ENCODE results near the gene GRK1.
"Not testable (repeated sequence)": the region's sequence is repeated elsewhere in the genome, so short reads cannot be mapped to it uniquely, and the experiment has no call there.

GRK1 gene

DNA sequence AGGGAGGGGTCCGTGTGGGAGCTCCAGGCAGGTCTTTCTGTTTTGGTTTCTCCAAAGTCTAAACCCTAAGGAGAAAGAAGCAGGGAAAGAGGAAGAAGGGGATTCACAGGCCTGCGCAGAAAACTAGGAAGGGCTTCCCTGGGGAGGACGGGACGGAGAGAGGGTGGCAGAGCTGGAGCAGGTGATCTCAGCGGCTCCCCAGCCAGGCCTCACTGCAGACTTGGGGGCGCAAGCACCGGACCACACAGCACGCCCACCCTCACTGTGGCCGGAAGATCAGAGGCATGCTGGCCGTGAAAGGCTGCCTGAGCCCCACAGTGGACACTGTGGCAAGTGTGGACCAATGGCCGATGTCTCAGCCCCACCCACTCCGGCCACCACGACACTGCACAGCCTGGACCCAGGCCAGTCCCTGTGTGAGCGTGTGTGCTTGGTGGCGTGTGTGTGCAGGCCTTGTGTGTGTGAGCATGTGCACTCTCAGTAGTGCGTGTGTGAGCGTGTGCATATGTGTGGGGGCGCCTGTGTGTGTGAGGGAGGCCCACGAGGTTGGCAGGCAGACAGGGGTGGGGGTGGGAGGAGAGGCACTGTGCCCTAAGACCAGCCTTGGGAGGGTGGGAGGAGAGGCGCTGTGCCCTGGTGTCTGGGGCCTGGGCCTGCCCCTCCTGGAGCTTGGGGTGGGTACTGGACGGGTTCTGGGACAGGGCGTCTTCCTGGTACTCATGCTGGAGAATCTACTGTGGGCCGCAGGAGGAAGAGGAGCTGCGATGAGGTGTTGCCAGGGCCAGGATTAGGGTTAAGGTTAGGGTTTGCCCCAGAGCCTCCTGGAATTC is 76.6 kb downstream of the GRK1 start:
- DNase-seq (ENCODE audit: low read depth in 2 of 2) = no peak

GRCh38 chr13:113744197-113745000 is 77.4 kb downstream of the GRK1 start:
- no peak for DNase-seq (ENCODE audit: low read depth in 2 of 2)

DNA sequence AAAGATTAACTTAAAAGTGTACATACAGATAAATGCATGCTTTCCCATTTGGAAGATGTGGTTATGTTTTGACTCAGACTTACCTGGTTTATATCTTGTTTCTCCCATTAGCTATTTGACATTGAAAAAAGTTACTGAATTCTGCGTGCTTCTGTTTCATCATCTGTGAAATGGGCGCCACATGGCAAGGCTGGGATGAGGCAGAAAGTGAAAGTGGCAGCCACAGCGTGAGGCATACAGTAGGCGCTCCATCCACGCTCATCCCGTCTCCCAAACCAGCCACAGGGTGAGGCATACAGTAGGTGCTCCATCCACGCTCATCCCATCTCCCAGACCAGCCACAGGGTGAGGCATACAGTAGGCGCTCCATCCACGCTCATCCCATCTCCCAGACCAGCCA is 78.0 kb downstream of the GRK1 start:
- DNase-seq (ENCODE audit: low read depth in 2 of 2) = no peak

GRCh38 chr13:113745500-113746142 is 78.6 kb downstream of the GRK1 start:
- not testable (repeated sequence) for DNase-seq (ENCODE audit: low read depth in 2 of 2)

- DNase-seq (ENCODE audit: low read depth in 2 of 2) = no peak
Observed at GRCh38 chr13:113746143-113746525, 79.1 kb downstream of the GRK1 start.

- DNase-seq (ENCODE audit: low read depth in 2 of 2) = no peak
Observed at GRCh38 chr13:113746671-113747070, 79.7 kb downstream of the GRK1 start.

DNA sequence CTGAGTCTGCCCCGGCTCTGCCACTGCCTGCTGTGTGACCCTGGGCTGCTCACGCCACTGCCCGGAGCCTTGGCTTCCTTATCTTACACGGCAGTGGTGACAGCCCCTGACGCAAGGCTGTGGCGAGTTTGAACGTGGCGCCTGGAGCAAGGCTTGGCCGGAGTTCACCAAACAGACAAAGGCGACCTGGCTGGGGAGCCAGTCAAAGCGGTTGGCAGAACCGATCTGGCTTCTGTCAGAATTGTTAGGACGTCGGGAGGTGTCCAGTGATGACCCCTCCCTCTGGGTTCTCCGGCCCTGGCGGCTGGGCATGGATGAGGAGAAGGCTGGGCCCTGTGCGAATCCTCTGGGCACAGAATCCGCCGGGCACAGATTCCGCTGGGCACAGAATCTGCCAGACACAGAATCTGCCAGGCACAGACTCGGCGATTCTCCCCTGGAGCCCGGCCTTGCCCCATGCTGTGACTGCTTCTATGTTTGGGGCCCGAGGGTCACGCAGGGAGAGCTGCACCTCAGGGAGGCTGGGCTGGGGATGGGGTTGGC is 80.3 kb downstream of the GRK1 start:
- DNase-seq (ENCODE audit: low read depth in 2 of 2) = no peak

GRCh38 chr13:113748101-113748861 is 81.3 kb downstream of the GRK1 start:
- no peak for DNase-seq (ENCODE audit: low read depth in 2 of 2)

GRCh38 chr13:113748862-113749451 is 81.9 kb downstream of the GRK1 start:
- no peak for DNase-seq (ENCODE audit: low read depth in 2 of 2)

GRCh38 chr13:113749507-113749906 is 82.5 kb downstream of the GRK1 start:
- no peak for DNase-seq (ENCODE audit: low read depth in 2 of 2)

DNA sequence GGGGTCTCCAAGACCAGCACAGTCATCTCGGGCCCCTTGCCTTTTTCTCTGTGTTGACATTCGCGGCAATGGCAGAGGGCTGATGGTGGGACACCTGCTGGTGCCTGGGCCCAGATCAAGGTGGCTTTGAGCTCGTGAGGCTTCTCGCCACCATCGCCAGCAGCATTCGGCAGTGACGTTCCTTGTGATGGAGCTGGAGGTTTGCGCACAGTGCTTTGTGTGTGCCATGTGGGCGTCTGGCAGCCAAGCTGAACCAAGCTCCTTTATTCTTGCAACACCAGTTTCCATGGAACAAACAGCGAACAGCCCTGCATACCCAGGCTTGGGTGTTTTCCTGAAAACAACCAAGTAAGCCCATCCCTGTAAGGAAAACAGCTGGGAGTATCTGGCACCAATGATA is 82.9 kb downstream of the GRK1 start:
- DNase-seq (ENCODE audit: low read depth in 2 of 2) = no peak

DNA sequence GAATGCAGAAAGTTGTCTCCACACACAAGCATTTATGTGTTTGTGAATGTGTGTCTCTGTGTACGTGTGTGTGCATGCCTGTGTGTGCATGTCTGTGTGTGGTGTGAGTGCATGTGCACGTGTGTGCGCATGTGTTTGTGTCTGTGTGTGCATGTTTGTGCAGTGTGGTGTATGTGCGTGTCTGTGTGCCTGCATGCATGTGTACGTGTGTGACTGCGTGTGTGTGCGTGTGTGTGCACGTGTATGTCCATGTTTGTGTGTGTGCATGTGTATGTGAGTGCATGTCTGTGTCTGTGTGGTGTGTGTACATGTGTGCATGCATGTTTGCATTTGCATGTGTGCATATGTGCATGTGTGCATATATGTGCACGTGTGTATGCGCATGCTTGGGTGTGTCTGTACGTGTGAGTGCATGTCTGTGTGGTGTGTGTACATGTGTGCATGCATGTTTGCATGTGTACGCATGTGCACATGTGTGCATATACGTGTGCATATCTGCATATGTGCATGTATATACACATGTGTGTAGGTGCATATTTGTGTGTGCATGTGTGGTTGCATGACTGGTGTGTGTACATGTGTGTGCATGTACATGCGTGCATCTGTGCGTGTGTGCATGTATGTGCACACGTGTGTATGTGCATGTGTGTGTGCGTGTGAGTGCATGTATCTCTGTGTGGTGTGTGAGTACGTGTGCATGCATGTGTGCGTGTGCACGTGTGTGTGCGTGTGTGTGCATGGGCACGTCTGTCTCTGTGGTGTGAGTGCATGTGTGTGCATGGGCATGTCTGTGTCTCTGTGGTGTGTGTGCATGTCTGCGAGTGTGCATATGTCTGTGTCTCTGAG is 83.8 kb downstream of the GRK1 start:
- no peak for DNase-seq (ENCODE audit: low read depth in 2 of 2)

DNA sequence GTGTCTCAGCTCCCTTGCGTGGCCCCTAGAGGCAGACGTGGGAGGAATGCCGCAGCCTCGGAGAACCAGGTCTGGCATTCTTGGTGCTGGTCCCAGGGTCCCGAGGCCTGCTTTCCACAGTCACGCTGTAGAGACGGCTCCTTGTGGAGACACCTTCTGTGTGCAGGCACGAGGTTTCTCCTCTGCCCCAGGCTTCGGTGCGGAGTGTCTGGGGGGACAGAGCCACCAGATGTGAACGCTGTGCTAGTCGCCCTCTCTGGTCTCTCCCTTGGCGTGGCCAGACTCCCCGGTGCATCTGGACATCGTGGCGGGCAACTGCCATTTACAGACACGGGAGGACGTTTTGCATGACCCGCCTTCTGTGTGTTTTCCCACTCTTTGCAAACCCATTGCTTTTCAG is 84.5 kb downstream of the GRK1 start:
- DNase-seq (ENCODE audit: low read depth in 2 of 2) = no peak

GRCh38 chr13:113752211-113752986 is 85.4 kb downstream of the GRK1 start:
- not testable (repeated sequence) for DNase-seq (ENCODE audit: low read depth in 2 of 2)

DNA sequence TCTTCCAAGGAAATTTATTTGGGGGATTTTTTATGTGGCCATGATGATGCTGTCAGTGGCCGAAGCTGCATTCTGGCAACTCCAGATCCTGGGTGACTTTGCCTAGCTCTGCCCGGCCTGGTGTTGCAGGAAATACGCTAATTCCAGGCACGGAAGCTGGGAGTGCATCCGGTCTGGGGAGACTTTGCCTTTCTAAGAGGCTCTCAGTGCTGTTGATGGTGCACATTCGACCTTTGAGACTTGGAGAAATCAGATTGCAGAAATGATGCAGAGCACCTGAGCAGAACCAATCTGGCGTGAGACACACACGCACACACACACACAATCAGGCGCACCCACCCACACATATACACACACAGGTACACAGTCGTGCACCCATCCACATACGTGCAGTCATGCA is 86.2 kb downstream of the GRK1 start:
- DNase-seq (ENCODE audit: low read depth in 2 of 2) = no peak

DNA sequence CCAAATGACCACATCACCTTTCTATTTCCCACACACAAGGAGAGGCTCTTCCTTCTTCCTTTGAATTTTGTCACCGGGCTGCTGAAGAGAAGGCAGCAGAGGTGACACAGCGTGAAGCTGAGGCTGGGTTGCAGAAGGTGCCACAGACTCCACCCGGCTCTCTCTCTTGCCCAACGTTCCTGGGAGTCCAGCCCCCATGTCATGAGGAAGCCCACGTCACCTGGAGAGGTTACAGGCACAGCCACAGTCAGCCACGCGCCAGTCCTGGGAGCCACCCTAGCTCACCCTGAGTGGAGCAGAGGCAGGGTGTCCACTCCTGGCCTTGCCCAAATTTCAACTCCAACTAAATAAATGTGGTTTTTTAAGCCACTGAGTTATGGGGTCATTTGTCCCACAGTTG is 87.2 kb downstream of the GRK1 start:
- no peak for DNase-seq (ENCODE audit: low read depth in 2 of 2)

- DNase-seq (ENCODE audit: low read depth in 2 of 2) = no peak
Observed at GRCh38 chr13:113754691-113755090, 87.7 kb downstream of the GRK1 start.

GRCh38 chr13:113756441-113757097 is 89.5 kb downstream of the GRK1 start:
- no peak for DNase-seq (ENCODE audit: low read depth in 2 of 2)
